ENCODE measurements around the gene HLA-DPA1.

HLA-DPA1 gene

DNA sequence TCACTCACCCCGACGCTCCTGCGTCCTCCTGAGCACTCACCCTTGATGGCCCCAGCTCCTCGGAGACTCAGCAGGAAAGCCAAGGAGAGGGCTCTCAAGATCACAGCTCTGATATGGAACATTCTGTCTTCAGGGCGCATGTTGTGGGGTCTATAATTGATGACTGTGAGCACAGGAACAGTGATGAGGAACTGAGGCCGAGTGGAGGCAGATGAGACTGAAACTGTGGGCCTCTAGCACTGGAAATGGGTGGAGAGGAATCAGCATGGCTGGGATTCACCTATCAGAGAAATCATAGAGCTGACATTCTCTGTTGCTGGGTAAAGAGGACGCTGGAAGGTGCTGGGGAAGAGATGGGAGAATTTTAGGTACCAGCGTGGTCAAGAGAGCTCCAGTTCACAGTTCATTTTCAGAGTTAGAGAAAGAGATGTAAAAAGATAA, at the start of gene HLA-DPA1:
TSS of gene HLA-DPA1 (minus strand) at position 219 of the 441 bp plus-strand sequence.
- H3K4me3 ChIP-seq (replicated peaks in 1 of 2; ENCODE audit: low read depth in 2 of 2, low read length in 2 of 2), result no peak within 1 kb of the TSS
- DNase-seq (ENCODE audit: low read depth in 2 of 2), result peak; percentile 13 to 21
- TF ChIP-seq, protein P1, sequence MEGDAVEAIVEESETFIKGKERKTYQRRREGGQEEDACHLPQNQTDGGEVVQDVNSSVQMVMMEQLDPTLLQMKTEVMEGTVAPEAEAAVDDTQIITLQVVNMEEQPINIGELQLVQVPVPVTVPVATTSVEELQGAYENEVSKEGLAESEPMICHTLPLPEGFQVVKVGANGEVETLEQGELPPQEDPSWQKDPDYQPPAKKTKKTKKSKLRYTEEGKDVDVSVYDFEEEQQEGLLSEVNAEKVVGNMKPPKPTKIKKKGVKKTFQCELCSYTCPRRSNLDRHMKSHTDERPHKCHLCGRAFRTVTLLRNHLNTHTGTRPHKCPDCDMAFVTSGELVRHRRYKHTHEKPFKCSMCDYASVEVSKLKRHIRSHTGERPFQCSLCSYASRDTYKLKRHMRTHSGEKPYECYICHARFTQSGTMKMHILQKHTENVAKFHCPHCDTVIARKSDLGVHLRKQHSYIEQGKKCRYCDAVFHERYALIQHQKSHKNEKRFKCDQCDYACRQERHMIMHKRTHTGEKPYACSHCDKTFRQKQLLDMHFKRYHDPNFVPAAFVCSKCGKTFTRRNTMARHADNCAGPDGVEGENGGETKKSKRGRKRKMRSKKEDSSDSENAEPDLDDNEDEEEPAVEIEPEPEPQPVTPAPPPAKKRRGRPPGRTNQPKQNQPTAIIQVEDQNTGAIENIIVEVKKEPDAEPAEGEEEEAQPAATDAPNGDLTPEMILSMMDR (IDR thresholded peaks at IDR 0.05; ENCODE audit: low read depth, low read length), result no peak

DNA sequence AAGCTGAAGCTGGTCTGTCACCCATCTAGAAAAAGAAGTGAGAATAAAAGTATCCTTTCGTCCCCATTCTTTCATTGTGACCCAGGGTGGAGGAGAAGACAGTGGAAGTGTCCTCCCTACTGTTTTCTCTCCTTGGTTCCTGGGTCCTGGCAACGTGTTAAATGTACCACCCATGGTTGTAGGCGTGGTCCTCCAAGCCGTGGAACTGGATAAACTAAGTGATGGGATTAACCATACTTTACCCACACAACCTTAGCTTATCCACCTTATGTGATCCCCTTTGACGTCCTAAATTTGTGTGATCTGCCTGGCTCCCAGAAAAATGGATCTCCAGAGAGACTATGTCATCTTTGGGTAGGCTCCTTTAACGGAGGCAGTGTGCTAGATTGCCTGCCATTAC, 49.7 kb upstream of the HLA-DPA1 start:
- TF ChIP-seq, protein P1 (IDR thresholded peaks at IDR 0.05; ENCODE audit: low read depth, low read length), result no peak
- no peak for DNase-seq (ENCODE audit: low read depth in 2 of 2)
- H3K4me3 ChIP-seq (replicated peaks in 1 of 2; ENCODE audit: low read depth in 2 of 2, low read length in 2 of 2), result no peak overlapping the region

DNA sequence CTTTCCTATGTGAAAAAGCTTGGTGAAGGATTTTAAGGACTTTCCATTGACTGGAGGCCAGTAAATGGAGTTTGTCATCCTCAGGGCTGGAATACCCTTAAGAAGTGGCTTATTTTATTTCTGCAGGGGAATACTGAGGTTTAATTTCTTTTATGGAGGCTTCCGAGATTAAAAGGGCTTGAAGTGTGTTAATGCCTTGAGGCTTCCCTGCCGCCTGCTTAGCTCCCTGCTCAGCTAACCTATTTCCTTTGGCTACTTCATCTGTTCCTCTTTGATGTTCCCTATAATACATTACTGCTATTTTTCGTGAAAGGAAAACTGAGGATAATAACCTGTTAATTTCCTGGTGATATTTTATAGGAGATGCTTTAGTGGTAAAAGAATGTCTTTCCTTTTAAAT, 46.6 kb upstream of the HLA-DPA1 start:
- TF ChIP-seq, protein P1 (IDR thresholded peaks at IDR 0.05; ENCODE audit: low read depth, low read length), result no peak
- H3K4me3 ChIP-seq (replicated peaks in 1 of 2; ENCODE audit: low read depth in 2 of 2, low read length in 2 of 2), result no peak overlapping the region

DNA sequence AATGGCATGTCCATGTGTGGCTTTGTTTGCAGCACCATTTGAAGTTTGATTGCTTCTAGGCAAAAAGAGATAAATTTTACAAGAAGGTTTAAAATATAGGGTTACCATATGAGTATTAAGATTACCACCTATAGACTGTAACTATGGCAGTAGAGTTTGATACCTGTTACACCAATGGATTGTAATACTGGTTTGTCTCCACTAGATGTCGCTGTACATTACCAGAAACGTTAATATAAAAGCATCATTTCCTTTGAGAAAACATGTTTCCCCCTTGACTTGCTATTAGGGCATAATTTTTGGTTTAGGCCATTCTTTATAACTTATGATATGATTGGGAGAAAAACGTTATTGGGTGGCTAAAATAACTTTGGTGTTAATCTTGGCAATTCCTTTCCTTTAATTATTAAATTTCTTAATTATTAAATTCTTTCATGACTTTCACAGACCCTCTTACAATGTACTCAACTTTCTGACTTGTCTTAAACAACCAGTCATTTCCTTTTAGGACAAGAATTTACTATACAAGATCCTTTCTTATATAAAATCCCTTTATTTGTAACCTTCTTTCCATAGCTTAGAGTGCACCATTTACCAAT, 45.2 kb upstream of the HLA-DPA1 start:
- DNase-seq (ENCODE audit: low read depth in 2 of 2), result peak; percentile 68 to 73
- TF ChIP-seq, protein P1 (IDR thresholded peaks at IDR 0.05; ENCODE audit: low read depth, low read length), result peak; percentile 66
- no peak overlapping the region for H3K4me3 ChIP-seq (replicated peaks in 1 of 2; ENCODE audit: low read depth in 2 of 2, low read length in 2 of 2)

More for the DNA sequence above, 46.6 kb upstream of the HLA-DPA1 start:
- no peak for DNase-seq (ENCODE audit: low read depth in 2 of 2)

DNA sequence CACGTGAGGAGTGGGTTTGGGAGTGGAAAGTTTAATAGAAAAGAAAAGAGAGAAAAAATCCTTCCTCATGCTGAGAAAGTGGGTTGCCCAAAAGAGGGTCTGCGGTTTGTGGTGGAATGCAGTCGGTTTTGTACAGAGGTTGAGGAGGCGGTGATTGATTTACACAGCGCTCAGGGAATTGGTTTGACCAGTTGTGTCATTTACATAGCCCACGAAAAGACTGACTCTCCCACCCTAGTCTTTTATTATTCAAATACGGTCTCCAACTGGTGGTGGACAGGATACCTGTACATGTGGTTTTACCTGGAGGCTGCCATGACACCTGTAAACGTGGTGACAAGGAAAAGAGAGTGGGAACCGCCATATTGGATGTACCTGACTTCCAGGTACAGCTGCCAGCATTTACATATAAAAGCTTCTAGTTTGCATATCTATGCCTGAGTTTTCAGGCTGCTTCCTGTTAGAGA, 44.4 kb upstream of the HLA-DPA1 start:
- TF ChIP-seq, protein P1 (IDR thresholded peaks at IDR 0.05; ENCODE audit: low read depth, low read length), result no peak
- H3K4me3 ChIP-seq (replicated peaks in 1 of 2; ENCODE audit: low read depth in 2 of 2, low read length in 2 of 2), result no peak overlapping the region

DNA sequence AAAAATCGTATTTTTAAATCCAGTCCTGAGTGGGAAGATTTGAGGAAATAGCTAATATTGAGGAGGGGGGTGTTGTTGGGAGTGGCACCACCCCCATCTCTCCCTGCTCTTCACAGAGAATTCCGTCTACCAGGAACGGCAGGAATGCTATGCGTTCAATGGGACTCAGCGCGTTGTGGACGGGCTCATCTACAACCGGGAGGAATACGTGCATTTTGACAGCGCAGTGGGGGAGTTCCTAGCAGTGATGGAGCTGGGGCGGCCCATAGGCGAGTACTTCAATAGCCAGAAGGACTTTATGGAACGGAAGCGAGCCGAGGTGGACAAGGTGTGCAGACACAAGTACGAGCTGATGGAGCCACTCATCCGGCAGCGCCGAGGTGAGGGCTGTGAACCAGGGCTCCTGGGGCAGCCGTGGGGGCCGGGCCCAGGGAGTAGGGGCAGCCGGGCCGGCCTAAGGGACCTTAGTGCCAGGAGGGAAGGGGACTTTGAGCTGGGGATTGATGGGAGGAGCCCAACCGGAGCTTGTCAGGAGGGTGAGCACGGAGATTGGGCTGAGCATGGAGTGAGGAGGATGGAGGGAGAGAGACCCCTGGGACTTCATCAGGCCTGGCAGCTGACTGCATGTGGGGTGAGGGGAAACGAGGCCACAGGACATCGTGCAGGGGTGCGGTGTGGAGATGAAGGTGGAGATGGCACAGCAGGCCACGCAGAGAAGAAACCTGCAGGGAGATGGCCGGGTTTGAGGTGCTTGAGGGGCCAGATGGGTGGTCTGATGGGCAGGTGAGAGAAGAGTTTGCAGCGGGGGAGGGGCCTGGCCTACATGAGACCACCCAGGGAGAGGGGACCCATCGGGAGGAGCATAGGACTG, 43.6 kb upstream of the HLA-DPA1 start:
- DNase-seq (ENCODE audit: low read depth in 2 of 2), result peak in 1 of 2 donors; percentile 6
- H3K4me3 ChIP-seq (replicated peaks in 1 of 2; ENCODE audit: low read depth in 2 of 2, low read length in 2 of 2), result no peak overlapping the region
- TF ChIP-seq, protein P1 (IDR thresholded peaks at IDR 0.05; ENCODE audit: low read depth, low read length), result no peak

More for the DNA sequence above, 44.4 kb upstream of the HLA-DPA1 start:
- no peak for DNase-seq (ENCODE audit: low read depth in 2 of 2)
